ENCODE results near the gene TGFBR2.

- no peak for TF ChIP-seq CTCF (IDR thresholded peaks at IDR 0.05; ENCODE audit: insufficient read depth, low read length, poor library complexity, severe bottlenecking)
- TF ChIP-seq EZH2phosphoT487 (conservative IDR thresholded peaks at IDR 0.05; ENCODE audit: low read length): no peak
These were observed 32.4 kb downstream of the TGFBR2 start for GRCh38 chr3:30638685-30639412.

All from SU-DHL-6 (cell line).